Measurements from ENCODE around the gene CSTPP1. TPM values are rescaled to one million over a fixed set of nuclear protein-coding genes. Genes with fewer than 3 reads are reported as not detected.

The CSTPP1 gene
- total and polyA plus RNA-seq, 2 donors (not counting 1 experiment from before 2014, with no cell fraction given) = 11.5 to 29.0 TPM

GRCh38 chr11:47034091-47034490 lies 97.5 kb downstream of the CSTPP1 start:
- DNase-seq (no peak), ATAC-seq (ENCODE audit: low read depth) (no peak)
- Mint-ChIP-seq H3K27ac (no peak overlapping the region), H3K4me3 (no peak overlapping the region), H3K4me1 (no peaks in the 10 kb centered on the region), H3K9me3 (ENCODE audit: insufficient read depth) (no peaks in the 10 kb centered on the region), H3K27me3 (no peaks in the 10 kb centered on the region)
- H4K20me1 ChIP-seq (ENCODE audit: control insufficient read depth, insufficient read depth, low read length, poor library complexity, severe bottlenecking) = no peaks in the 10 kb centered on the region
- H3K4me3 ChIP-seq (ENCODE audit: control extremely low read depth in 1 of 5, extremely low read depth in 1 of 5, insufficient read depth in 1 of 5, low read depth in 2 of 5, low read length in 4 of 5) = no peak overlapping the region
- intact Hi-C loops (cut with micrococcal nuclease) = no loop called here
- H3K9ac ChIP-seq (ENCODE audit: low read length) = no peak overlapping the region
- no peak overlapping the region for H3K4me2 ChIP-seq (replicated peaks; ENCODE audit: low read depth, low read length, poor library complexity, severe bottlenecking)
- H3K36me3 ChIP-seq (replicated peaks in 1 of 2; ENCODE audit: control extremely low read depth in 1 of 2, control insufficient read depth in 1 of 2, extremely low read depth in 1 of 2, insufficient read depth in 2 of 2, low read length in 1 of 2) = no peaks in the 10 kb centered on the region
- TF ChIP-seq, protein P1, sequence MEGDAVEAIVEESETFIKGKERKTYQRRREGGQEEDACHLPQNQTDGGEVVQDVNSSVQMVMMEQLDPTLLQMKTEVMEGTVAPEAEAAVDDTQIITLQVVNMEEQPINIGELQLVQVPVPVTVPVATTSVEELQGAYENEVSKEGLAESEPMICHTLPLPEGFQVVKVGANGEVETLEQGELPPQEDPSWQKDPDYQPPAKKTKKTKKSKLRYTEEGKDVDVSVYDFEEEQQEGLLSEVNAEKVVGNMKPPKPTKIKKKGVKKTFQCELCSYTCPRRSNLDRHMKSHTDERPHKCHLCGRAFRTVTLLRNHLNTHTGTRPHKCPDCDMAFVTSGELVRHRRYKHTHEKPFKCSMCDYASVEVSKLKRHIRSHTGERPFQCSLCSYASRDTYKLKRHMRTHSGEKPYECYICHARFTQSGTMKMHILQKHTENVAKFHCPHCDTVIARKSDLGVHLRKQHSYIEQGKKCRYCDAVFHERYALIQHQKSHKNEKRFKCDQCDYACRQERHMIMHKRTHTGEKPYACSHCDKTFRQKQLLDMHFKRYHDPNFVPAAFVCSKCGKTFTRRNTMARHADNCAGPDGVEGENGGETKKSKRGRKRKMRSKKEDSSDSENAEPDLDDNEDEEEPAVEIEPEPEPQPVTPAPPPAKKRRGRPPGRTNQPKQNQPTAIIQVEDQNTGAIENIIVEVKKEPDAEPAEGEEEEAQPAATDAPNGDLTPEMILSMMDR (IDR thresholded peaks at IDR 0.05) = no peak
- no peak for TF ChIP-seq EZH2 (IDR thresholded peaks at IDR 0.05; ENCODE audit: borderline replicate concordance, insufficient read depth, low read depth, low read length, poor library complexity, severe bottlenecking)
- POLR2A ChIA-PET = no interaction called here
- no peaks in the 10 kb centered on the region for H3K27me3 ChIP-seq (replicated peaks in 1 of 4; ENCODE audit: control extremely low read depth in 1 of 4, control insufficient read depth in 3 of 4, insufficient read depth in 4 of 4, low read length in 3 of 4)
- H3K27ac ChIP-seq (ENCODE audit: low read length in 2 of 2) = no peak overlapping the region
- CTCF ChIA-PET = interaction anchor here (0.7 kb wide), 1 partner anchor 91 kb away, joined by 3 read pairs; no protein-coding TSS in a partner anchor
- H3K79me2 ChIP-seq (ENCODE audit: control insufficient read depth, insufficient read depth, low read length) = no peaks in the 10 kb centered on the region
- no peaks in the 10 kb centered on the region for H3K4me1 ChIP-seq (ENCODE audit: control insufficient read depth in 2 of 2, insufficient read depth in 2 of 2, low read length in 2 of 2)
- H3K9me3 ChIP-seq (ENCODE audit: control extremely low read depth in 1 of 3, control insufficient read depth in 2 of 3, insufficient read depth in 1 of 3, low read length in 2 of 3) = no peaks in the 10 kb centered on the region
- no peak overlapping the region for H2AFZ ChIP-seq (ENCODE audit: insufficient read depth, low read depth, low read length, poor library complexity, severe bottlenecking)

DNA sequence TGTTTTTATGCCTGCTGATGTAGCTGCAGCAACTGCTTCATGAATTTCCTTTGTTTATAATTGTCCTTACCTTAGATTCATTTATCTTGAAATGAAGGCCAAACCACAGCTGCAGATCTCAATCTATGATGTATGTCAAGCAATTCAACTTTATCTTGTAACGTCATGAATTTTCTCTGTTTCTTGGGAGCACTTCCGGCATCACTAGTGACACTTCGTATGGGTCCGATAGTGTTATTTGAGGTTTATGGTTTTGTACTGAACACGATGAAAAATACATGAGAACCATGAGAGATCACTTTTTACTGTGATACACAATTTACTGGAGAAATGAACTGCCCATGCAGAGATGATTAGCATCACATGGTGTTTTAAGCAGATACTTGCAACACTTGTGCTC lies 98.5 kb downstream of the CSTPP1 start:
- Histone ChIP-seq H3K79me2 (ENCODE audit: control insufficient read depth, insufficient read depth, low read length) (no peaks in the 10 kb centered on the region), H3K9ac (ENCODE audit: low read length) (no peak overlapping the region), H4K20me1 (ENCODE audit: control insufficient read depth, insufficient read depth, low read length, poor library complexity, severe bottlenecking) (no peaks in the 10 kb centered on the region), H3K27me3 (replicated peaks in 1 of 4; ENCODE audit: control extremely low read depth in 1 of 4, control insufficient read depth in 3 of 4, insufficient read depth in 4 of 4, low read length in 3 of 4) (no peaks in the 10 kb centered on the region), H3K4me2 (replicated peaks; ENCODE audit: low read depth, low read length, poor library complexity, severe bottlenecking) (no peak overlapping the region), H3K36me3 (replicated peaks in 1 of 2; ENCODE audit: control extremely low read depth in 1 of 2, control insufficient read depth in 1 of 2, extremely low read depth in 1 of 2, insufficient read depth in 2 of 2, low read length in 1 of 2) (no peaks in the 10 kb centered on the region), H3K9me3 (ENCODE audit: control extremely low read depth in 1 of 3, control insufficient read depth in 2 of 3, insufficient read depth in 1 of 3, low read length in 2 of 3) (no peaks in the 10 kb centered on the region), H3K27ac (ENCODE audit: low read length in 2 of 2) (no peak overlapping the region), H3K4me1 (ENCODE audit: control insufficient read depth in 2 of 2, insufficient read depth in 2 of 2, low read length in 2 of 2) (no peaks in the 10 kb centered on the region), H2AFZ (ENCODE audit: insufficient read depth, low read depth, low read length, poor library complexity, severe bottlenecking) (no peak overlapping the region), H3K4me3 (ENCODE audit: control extremely low read depth in 1 of 5, extremely low read depth in 1 of 5, insufficient read depth in 1 of 5, low read depth in 2 of 5, low read length in 4 of 5) (no peak overlapping the region)
- Mint-ChIP-seq H3K27ac (no peak overlapping the region), H3K4me1 (no peaks in the 10 kb centered on the region), H3K9me3 (ENCODE audit: insufficient read depth) (no peaks in the 10 kb centered on the region), H3K4me3 (no peak overlapping the region), H3K27me3 (no peaks in the 10 kb centered on the region)
- WGBS (ENCODE audit: insufficient coverage) = no CpG with 5 or more reads among the region's 5 CpGs
- POLR2A ChIA-PET = no interaction called here
- CTCF ChIA-PET = no interaction called here
- DNase-seq = no peak
- no peak for ATAC-seq (ENCODE audit: low read depth)
- intact Hi-C loops (cut with micrococcal nuclease) = loop anchor here (1.0 kb wide), 1 partner anchor 8 kb away; no protein-coding TSS in a partner anchor
- TF ChIP-seq EZH2 (IDR thresholded peaks at IDR 0.05; ENCODE audit: borderline replicate concordance, insufficient read depth, low read depth, low read length, poor library complexity, severe bottlenecking) = no peak
- TF ChIP-seq, protein P1 (IDR thresholded peaks at IDR 0.05) = no peak
